Measurements from ENCODE around the gene SIPA1L3.
"Not testable (repeated sequence)": the region's sequence is repeated elsewhere in the genome, so short reads cannot be mapped to it uniquely, and the experiment has no call there.

The SIPA1L3 gene

DNA sequence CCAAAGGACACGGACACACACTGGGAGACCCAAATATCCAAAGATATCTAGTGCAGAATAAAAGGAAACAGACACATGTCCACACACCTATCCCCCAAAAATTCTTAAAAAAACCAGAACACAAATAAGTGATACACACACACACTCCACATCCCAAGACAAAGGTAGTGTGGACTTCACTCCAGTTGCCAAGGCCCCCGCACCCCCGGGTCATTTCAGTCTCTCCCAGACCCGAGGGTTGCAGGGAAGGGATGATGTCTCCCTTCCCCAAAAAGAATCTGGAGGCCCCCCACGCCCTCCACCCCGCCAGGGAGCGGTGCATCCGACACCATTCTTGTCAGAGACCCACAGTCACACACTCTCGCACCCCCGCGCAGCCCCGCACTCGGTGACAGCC is 316.6 kb downstream of the SIPA1L3 start:
- DNase-seq = no peak

- DNase-seq = peak; percentile 56
These were observed 317.2 kb downstream of the SIPA1L3 start, which contains the start of gene DPF1 for GRCh38 chr19:38224014-38224862. Gene DPF1, minus strand, starts transcription at chr19:38224222. Its CDS starts 80 bp downstream, at chr19:38224142.

DNA sequence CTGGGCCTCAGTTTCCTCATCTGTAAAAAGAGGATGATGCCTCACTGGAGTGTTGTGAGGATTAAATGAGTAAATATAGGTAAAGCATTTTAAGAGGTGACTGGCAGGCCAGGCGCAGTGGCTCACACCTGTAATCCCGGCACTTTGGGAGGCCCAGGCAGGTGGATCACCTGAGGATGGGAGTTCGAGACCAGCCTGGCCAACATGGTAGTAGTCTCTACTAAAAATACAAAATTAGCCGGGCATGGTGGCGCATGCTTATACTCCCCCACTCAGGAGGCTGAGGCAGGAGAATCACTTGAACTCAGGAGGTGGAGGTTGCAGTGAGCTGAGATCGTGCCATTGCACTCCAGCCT is 317.8 kb downstream of the SIPA1L3 start:
- DNase-seq = not testable (repeated sequence)

DNA sequence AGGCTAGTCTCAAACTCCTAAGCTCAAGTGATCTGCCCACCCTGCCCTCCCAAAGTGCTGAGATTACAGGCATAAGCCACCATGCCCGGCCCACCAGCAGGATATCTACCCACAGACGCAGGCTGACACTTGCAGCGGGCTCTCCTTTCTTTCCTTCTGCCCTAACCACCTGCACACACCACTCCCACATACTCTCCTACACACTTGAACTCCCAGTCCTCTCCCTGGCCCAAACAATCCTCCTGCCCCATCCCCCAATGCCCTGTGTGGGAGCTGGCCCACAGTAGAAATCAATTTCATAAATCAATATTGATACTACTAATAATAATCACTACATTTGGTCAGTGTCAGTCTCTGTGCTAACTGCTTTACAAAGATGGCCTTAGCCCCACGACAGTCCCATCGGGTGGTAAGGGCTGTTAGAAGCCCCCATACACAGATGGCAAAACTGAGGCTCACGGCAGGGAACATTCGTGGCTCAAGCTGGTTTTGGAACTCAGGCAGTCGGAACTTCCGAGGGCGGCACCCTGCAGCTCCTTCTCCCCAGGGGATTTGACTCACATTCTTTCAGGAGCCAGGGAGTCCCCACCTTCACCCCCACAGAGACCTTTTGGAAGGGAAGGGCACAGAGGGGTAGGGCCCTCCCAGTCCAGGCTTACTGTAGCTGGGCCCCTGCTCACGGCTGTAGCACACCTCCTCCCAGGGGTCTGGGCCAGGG is 320.4 kb downstream of the SIPA1L3 start:
- DNase-seq = no peak

- no peak for DNase-seq
These were observed 321.0 kb downstream of the SIPA1L3 start for GRCh38 chr19:38228005-38228377.

- DNase-seq = no peak
These were observed 321.8 kb downstream of the SIPA1L3 start for GRCh38 chr19:38228491-38229439.

DNA sequence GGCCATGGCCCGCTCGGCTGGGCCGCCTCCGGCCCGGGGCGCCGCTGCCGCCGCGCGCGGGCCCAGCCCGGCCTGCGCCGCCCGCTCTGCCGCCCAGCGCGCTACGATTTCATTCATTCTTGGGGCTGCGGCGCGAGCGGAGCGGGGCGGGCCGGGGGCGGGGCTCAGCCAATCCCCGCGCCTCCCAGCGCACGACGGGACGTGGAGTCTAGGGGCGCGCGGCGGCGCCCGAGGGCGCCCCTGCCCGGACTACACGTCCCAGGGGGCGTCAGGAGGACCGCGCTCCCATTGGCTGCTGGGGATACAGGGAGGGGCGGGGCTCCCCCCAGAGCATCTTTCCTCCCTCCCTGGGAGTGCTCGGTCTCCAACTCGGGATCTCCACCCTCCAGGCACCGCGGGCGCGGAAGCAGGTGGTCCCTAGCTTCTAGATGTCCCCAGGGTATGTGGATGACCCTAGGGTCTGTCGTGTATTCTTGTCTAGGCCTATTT is 322.6 kb downstream of the SIPA1L3 start:
- peak; percentile 17 for DNase-seq

DNA sequence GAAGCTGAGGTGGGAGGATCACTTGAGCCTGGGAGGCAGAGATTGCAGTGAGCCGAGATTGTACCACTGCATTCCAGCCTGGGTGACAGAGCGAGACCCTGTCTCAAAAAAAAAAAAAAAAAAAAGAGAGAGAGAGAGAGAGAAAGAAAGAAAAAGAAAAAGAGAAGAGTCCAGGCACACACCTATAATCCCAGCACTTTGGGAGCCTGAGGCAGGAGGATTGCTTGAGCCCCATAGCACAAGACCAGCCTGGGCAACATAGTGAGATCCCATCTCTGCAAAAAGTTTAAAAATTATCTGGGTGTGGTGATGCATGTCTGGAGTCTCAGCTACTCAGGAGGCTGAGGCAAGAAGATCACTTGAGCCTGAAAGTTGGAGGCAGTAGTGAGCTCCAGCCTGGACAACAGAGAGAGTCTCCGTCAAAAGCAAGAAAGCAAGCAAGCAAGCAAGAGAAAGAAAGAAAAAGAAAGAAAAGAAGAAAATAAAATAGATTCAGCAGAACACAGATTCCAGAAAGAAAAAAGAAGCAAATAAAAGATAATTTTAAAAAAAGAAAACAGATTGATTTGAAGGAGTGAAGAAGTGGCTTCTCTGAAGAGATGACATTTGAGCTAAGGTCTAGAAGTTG is 323.6 kb downstream of the SIPA1L3 start:
- DNase-seq = not testable (repeated sequence)

GRCh38 chr19:38231918-38232317 is 324.9 kb downstream of the SIPA1L3 start:
- no peak for DNase-seq

- peak; percentile 62 for DNase-seq
These were observed 326.8 kb downstream of the SIPA1L3 start for GRCh38 chr19:38233740-38234251.

DNA sequence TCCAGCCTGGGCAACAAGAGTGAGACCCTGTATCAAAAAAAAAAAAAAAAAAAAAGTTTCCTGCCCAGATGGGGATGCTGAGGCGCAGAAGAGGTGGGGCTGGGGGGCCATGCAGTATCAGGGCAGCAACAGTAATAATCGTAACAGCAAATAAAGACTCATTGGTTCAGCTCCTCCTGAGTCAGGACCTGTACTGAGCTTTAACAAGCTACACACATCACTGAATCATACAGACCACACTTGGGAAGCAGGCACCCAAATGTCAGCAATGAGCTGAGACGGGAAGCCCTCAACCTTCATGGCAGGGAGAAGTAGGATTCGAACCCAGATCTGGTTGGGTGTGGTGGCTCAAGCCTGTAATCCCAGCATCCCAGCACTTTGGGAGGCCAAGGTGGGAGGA is 327.6 kb downstream of the SIPA1L3 start:
- no peak for DNase-seq

DNA sequence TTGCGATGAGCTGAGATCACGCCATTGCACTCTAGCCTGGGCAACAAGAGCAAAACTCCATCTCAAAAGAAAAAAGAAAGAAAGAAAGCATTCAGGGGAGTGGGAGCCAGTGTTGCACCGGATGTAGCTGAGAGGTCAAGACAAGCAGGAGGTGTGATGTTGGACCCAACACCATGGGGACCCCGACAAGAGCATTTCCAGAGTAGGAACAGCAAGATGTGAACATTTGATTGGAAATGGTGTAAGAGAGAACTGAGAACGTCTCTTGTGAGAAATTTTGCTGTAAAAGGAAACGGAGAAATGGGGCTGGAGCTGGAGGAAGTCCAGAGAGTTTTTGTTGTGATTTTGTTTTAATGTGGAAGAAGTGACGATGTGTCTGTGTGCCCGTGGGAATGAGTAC is 332.8 kb downstream of the SIPA1L3 start:
- DNase-seq = no peak

GRCh38 chr19:38243279-38243673 is 336.3 kb downstream of the SIPA1L3 start:
- DNase-seq = no peak

- peak; percentile 18 for DNase-seq
These were observed 339.0 kb downstream of the SIPA1L3 start for GRCh38 chr19:38245826-38246498.

GRCh38 chr19:38247126-38247525 is 340.1 kb downstream of the SIPA1L3 start:
- DNase-seq = no peak

DNA sequence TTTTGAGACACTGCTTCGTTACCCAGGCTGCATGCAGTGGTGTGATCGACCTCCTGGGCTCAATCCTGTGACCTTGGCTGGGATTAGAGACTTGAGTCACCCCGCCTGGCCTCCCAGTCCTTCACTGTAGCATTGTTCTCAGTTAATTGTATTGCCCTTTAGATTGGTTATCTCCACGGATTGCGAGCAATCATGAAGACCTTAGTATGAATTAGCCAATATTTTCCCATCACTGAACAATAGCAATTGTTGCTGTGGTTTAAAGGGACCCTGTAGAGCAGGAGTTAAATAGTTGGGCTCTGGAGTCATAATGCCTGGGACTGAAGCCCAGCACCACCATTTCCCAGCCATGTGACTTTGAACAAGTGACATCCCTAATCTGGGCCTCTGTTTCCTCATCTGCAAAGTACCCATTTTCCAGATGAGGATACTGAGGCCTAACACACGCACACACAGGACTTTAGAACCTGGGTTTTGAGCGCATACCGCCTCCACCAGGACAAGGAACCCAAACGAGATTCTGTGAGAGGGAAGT is 340.8 kb downstream of the SIPA1L3 start:
- no peak for DNase-seq

DNA sequence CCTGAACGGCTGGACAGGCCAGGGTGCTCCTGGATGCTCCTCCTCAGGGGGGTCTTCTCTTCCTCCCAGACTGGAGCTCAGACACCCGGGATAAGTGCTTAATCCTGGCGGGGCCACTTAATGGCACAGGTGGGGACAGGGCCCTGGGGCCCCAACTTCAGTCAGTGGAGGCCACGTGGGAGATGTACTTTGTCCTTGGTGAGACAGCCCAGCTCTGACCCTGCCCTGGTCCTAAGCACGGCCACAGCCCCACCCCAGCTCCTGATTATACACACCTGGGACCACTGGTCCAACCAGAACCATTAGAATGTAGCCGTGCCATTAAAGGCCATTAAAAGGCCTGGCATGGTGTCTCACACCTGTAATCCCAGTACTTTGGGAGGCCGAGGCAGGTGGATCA is 341.4 kb downstream of the SIPA1L3 start:
- no peak for DNase-seq

DNA sequence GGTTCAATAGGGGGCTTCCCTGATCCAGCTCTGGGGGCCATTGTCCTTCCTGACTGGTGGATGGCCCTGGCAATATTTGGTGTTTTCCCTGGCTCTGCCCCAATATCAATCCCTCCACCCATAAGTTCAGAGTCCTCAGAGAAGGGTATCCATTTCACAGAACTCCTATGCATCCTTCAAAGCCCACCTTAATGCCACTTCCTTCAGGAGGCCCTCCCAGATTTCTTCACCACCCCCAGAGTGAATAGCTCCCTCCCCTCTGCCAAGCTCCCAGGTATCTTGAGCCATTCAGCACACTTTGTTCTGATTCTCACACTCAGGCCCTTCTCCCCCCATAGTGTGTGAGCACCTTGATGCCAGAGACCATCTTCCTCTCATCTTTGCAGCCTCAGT is 343.4 kb downstream of the SIPA1L3 start:
- DNase-seq = no peak

- no peak for DNase-seq
These were observed 344.0 kb downstream of the SIPA1L3 start for GRCh38 chr19:38250821-38251563.

DNA sequence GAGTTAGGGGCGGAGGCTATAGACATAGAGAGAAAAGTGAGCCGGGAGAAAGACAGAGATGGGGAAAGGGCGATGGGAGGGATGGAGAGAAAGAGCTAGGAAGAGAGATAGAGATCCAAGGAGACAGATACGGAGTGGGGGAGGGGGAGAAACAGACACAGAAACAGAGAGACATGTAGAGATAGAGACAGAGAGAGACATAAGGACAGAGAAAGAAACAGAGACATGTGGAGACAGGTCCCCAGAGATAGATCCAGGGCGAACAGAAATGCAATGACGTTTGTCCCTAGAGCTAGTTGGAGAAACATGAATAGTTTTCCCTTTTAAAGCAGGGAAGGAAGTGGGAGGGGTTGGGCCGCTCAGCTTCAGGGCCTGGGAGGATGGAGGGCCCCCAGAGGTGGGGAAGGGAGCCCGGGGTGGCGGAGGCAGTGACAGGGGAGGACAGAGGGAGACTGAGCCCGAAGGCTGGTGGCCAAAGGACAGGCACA is 344.6 kb downstream of the SIPA1L3 start:
- DNase-seq = no peak
